DOHH2 (cell line): Measurements from ENCODE around the gene DIP2C.

ENCODE experiments used
- EZH2phosphoT487 ChIP-seq: fragments of 200-600 bp; sonication (generic); IDR thresholded peaks from 2 replicates; pipeline ENCODE4 v1.6.1; 2017; ENCODE audit warnings: borderline replicate concordance, mild to moderate bottlenecking, antibody characterized with exemption, low read length, moderate library complexity, mixed read lengths
- TF ChIP-seq, protein P1 (sequence below): fragments of 200-600 bp; sonication (generic); IDR thresholded peaks from one replicate; pipeline ENCODE4 v1.5.1; 2014; ENCODE audit warnings: antibody characterized with exemption, mild to moderate bottlenecking, low read depth, low read length; ENCODE audit not compliant: poor library complexity, severe bottlenecking

DNA sequence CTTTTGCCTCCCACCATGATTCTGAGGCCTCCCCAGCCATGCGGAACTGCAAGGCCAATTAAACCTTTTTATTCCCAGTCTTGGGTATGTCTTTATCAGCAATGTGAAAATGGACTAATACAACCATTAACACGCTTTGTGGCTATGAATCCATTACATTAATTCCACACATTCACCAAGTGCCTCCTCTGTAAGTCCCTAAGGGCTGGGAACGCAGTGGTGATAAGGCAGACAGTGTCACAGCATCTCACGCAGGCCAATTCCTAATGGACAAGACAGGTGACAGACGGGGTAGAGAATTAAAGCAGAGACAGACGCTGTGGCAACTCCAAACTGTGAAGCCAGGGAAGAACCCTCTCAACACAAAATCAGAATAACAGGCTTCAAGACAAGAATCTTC lies 247.8 kb downstream of the DIP2C start:
- TF ChIP-seq EZH2phosphoT487 = no peak
- TF ChIP-seq, protein P1, sequence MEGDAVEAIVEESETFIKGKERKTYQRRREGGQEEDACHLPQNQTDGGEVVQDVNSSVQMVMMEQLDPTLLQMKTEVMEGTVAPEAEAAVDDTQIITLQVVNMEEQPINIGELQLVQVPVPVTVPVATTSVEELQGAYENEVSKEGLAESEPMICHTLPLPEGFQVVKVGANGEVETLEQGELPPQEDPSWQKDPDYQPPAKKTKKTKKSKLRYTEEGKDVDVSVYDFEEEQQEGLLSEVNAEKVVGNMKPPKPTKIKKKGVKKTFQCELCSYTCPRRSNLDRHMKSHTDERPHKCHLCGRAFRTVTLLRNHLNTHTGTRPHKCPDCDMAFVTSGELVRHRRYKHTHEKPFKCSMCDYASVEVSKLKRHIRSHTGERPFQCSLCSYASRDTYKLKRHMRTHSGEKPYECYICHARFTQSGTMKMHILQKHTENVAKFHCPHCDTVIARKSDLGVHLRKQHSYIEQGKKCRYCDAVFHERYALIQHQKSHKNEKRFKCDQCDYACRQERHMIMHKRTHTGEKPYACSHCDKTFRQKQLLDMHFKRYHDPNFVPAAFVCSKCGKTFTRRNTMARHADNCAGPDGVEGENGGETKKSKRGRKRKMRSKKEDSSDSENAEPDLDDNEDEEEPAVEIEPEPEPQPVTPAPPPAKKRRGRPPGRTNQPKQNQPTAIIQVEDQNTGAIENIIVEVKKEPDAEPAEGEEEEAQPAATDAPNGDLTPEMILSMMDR = no peak
